ENCODE measurements around the gene MAP3K6. TPM values are rescaled to one million over a fixed set of nuclear protein-coding genes. Genes with fewer than 3 reads are reported as not detected.

MAP3K6 gene
- total RNA-seq, 1 donor from 2014 or later: 17.9 TPM

DNA sequence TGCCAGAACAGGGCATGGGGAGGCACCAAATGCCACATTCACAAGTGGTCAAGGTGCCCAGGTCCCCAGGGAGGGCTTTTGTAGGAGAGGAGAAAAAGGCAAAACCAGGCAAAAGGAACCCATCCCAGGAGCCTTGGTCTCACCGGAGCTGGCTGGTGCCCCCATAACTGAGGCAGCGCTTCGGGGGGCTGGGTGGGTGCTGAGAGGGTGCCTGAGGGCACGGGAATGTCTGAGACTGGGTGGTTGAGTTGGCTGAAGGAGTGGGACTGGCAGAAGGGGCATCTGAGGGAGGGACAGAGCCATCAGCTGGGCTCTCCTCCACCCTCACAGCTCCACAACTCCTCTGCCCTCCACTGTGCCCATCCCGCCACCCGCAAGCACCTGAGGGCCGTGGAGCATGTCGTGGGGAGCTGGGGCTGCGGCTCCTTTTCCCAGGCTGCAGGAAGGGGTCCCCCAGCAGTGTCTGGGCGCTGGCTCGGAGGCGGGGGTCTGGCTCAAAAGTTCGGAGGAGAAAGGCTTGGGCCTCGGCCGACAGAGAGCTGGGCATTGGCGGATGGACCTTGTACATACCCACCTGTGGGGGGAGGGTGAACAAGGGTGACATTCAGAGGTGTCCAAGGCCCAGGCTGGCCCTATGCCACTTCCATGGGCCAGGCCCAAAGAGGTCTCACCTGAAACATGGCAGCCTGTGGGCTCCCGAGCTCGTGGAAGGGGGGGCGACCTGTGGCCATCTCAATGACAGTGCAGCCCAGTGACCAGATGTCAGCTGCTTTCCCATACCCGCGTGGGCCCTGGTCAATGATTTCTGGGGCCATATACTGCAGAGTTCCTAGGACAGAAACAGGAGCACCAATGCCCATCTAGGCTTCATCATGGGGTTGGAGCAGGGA is 8.5 kb downstream of the MAP3K6 start:
- DNase-seq (ENCODE audit: extremely low read depth, low read depth, low spot score): no peak

DNA sequence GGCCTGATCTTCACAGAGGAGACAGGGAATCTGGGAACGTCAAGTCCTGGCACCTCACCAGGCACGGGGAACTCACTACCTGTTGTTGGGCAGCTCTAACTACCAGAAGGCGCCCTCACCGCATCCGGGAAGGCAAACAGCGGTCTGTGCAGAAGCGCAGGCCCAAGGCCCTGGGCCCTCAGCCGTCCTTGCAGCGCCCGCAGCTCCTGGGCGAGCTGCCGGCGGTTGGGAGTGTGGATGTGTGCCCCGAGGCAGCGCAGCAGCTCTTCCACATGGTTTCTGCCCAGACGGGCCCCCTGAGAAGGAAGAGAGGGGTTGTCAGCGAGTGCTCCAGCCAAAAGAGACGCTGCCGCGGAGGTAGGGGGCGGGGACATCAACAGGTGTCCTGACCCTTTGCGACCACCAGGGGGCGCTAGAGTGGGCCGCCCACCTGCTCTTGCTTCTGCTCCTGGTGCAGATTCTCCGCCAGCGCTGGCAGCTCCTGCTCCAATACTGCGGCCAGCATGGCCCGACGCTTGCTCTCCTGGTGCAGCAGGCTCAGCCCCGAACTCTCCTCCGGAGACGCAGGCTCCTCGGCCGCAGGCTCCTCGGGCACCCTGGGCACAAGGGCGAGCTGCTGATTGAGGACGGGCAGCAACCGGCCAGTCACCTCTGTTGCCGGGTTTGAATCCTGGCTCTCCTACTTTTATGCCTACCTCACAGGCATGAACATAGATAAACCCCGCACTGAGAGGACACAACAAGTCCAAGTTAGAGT is 9.3 kb downstream of the MAP3K6 start:
- DNase-seq (ENCODE audit: extremely low read depth, low read depth, low spot score): no peak

DNA sequence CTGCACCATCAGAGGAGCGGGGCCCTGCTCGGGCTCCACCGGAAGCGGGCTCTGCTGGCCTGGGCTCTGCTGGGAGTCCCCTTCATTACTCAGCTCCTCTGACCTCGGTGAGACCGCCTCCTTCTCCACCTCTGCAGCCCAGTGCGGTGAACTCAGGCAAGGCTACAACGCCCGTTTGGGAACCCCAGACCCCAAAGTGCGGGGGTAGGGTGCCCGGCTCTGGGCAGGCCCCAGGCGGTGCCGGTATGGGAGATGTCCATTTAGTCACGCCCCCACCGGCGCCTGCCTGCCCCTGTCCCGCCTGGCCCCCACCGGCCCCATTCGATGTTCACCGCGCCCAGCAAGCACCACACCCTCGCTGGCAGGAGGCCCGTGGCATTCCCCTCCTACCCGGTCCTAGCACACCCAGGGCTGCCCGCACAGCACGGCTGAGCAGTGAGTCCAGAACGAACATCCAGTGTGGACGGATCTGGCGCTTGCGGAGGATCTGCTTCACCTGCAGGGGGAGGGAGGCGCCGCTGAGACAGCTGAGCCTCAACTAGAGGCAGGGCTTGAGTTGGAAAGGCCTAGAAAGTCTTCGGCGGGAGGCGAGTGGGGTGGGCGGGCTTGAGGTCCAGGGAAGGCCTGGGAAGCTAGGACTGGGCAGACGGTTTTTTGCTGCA is 10.0 kb downstream of the MAP3K6 start:
- no peak for DNase-seq (ENCODE audit: extremely low read depth, low read depth, low spot score)

DNA sequence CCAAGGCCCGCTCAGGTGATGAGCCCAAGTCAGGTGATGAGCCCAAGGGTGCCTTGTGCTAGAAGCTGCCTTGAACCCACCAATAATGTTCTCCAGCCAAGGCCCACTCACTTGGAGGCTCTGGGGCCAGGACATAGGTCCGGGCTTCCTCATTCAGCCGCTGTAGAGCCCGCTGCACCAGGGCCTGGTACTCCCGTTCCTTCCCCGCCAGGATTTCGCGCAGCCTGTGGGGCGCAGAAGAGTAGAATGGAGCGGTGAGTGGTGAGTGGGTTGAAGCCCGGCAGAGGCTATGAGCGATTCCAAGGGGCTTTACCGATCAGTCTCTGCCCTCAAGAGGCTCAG is 10.5 kb downstream of the MAP3K6 start:
- DNase-seq (ENCODE audit: extremely low read depth, low read depth, low spot score): no peak

DNA sequence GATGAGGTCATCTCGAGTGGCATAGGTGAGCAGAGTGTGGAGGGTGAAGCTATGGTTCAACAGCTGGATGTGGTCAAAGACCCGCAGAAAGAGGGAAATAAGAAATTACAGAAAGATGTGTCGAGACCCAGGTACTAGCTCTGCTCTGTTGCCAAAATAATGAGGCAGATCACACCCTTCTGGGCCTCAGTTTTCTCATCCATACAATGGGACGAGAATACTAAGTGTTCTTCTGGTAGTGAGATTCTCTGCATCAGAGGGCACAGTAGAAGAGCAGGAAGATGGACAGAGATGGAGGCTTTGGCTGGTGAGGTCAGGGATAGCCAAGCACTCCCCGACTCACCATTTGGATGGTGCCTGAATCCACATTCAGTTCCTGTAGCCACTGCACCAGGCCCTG is 11.1 kb downstream of the MAP3K6 start:
- DNase-seq (ENCODE audit: extremely low read depth, low read depth, low spot score): no peak

DNA sequence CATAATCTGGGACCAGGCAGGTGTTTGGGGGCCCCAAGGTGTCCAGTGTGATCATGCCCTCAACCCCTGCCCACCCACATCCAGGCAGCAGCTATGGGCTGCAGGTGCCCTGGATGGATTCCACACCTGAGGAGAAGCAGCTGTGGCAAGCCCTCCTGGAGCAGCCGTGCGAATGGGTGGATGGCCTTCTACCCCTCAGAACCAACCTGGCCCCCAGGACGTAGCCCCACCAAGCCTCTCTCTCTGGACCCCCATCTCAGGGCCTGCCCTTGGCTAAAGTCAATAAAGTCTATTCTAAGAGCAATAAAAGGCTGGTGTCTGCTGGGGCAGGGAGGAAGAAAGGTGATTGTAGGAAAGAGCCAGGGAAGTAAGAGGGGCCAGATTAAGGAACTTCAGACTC is 13.1 kb downstream of the MAP3K6 start:
- no peak for DNase-seq (ENCODE audit: extremely low read depth, low read depth, low spot score)

DNA sequence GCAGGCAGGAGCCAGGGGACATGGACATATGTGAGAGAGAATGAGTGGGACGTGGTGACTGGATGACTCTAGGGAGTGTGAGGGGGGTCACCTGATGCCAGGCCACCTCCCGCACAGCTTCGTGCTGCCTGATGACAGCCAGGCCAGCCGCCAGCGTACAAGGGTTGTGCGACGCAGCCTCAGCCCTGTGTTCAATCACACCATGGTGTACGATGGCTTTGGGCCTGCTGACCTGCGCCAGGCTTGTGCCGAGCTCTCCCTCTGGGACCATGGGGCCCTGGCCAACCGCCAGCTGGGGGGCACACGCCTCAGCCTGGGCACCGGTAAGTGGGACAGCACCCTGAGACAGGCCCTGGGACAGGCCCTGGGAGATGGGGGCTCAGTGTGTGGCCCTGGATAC is 13.6 kb downstream of the MAP3K6 start:
- no peak for DNase-seq (ENCODE audit: extremely low read depth, low read depth, low spot score)

DNA sequence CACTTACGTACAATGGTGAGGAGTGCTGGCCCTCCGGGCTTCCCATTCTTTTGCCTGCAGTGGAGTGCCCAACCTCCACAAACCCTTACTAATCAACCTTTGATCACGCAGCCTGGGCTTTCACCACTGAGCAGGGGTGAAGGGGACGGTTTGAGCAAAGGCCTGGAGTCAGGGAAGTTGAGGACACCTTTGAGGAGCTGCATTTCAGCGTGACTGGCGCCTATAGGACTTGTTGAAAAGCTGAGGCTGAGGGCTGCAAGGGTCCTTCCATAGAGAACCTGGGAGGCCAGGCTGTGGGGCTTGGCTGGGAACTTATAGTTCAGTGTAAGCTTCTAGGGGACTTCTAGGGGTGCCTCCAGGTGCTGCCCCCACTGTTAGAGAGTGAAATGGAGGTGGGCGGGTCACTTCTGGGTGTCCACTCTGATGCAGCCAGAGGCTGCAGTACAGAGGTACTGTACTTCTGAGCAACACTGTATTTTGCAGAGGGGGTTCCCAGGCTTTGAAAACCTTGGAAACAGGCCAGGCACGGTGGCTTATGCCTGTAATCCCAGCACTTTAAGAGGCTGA is 15.1 kb downstream of the MAP3K6 start:
- no peak for DNase-seq (ENCODE audit: extremely low read depth, low read depth, low spot score)

DNA sequence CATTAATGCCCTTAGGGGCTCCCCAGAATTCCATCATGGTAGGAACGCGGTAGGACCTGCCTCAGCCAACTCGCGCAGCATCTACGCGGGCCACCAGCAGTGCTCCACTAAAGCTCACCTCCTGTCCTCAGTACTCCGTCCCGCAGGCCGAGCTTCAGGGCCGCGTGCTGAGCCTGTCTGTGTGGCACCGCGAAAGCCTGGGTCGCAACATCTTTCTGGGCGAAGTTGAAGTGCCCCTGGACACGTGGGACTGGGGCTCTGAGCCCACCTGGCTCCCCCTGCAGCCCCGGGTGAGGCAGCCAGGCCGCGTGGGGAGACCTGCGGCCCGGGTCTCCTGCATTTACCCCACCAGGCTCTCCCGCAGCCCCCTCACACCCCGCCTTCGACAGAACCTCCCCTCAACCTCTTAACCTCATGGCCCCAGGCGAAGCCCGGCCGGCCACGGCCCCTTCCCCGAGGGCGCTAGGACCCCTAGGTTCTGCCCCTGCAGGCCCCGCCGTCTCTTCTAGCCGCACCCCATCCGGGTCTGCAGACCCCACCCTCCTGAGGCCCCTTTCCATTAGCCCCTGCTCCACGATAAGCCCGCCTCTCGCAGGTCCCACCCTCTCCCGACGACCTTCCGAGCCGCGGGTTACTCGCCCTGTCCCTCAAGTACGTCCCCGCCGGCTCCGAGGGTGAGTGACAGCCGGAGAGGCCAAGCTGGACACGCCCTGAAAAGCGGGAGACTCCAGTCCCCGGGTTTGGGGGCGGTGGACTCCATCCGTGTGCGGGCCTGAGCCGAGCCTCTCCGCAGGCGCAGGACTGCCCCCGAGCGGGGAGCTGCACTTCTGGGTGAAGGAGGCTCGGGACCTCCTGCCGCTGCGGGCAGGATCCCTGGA is 15.9 kb downstream of the MAP3K6 start:
- no peak for DNase-seq (ENCODE audit: extremely low read depth, low read depth, low spot score)

DNA sequence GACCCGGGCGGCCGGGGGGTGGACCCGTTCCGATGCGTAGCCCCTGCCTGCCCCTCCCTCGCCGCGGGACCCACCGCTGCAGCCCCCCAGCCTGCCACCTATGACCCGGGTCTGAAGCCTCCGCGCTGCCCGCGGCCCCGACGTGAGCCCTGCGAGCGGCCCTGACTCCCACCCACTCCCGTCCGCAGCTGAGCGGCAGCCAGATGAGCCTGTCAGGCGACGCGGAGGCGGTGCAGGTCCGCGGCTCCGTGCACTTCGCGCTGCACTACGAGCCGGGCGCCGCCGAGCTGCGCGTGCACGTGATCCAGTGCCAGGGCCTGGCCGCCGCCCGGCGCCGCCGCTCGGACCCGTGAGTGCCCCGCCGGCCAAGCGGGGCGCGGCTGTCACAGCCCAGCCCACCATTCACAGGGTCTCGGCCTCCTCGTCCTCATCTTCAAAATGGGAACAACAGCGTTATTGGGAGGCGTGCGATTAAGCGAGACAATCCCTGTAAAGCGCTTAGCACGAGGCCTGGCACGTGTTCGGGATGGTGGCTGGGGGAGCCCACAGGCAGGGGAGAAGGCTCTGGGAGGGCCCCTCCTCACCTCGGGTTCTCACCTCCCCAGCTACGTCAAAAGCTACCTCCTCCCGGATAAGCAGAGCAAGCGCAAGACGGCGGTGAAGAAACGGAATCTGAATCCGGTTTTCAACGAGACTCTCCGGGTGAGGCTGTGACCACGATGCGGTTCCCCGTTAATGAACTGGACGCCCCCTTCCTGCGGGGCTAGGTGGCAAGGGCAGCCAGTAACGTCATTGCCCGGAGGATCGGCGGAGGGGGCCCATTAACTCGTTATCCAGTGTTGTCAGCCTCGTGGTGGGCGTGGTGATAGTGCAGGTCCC is 16.7 kb downstream of the MAP3K6 start:
- no peak for DNase-seq (ENCODE audit: extremely low read depth, low read depth, low spot score)

DNA sequence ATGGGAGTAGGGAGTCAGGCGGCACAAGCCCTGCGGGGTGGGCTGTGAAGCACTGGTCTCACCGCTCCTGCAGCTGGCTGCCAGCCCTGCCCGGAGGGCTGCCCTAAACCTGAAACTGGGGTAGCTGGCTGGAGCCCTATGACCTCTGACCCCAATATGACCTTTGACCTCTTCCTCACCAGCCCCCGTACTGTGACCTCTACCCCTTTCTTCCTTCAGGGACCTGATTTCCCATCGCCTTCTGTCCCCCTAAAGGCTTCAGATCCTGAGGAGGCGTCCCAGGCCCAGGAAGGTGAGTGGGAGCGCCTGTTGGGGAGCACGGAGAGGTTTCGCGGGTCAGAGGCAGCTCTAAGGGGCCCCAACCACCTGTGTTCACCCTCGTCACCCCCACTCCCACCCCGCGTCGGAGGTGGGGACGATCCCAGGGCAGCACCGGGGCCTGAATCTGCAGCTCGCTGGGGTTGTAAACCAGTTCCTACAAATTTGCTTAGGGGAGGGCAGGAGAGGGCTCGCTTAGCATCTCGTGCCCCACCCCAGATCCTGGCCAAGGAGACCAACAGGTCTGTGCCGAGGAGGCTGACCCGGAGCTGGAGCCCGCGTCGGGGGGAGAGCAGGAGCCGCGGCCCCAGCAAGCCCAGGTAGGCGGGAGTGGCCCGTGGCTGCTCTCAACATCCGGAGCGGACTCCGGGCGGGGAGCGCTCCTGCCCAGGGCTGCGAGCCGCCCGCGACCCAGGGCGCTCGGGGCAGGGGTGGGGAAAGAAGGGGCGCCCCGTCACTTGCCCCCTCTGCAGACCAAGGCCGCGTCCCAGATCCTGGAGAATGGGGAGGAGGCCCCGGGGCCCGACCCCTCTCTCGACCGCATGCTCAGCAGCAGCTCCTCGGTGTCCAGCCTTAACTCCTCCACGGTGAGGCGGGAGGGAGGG is 17.6 kb downstream of the MAP3K6 start:
- no peak for DNase-seq (ENCODE audit: extremely low read depth, low read depth, low spot score)

DNA sequence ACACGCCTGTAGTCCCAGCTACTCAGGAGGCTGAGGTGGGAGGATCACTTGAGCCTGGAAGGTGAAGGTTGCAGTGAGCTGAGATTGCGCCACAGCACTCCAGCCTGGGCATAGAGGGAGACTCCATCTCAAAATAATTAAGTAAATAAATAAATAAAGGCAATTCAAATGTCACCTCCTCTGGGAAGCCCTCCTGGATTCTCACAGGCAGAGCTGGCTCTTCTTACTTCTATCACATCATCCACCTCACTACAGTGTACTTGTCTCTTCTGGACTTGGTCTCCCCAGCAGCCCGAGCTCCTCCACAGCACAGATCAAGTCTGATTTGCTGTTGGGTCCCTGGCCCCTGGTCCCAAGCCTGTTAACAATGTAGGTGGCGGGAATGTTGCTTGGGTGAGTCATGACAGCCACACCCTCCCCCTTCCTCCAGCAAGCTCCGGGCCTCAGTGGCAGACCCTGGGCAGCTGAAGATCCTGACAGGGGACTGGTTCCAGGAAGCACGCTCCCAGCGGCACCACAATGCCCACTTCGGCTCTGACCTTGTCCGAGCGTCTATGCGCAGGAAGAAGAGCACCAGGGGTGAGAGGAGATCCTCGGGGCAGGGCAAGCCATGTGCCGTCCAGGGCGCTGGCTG is 19.7 kb downstream of the MAP3K6 start:
- DNase-seq (ENCODE audit: extremely low read depth, low read depth, low spot score): no peak

DNA sequence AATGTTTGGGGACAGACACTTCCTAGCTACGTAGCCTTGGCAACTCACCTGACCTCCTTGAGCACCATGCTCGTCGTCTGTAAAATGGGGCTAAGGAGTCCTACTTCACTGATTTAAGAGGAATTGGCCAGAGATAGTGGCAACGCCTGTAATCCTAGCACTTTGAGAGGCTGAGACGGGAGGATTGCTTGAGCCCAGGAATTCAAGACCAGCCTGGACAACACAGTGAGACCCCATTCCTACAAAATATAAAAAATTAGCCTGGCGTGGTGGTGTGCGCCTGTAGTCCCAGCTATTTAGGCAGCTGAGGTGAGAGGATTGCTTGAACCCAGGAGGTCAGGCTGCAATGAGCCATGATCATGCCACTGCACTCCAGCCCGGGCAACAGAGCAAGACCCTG is 20.4 kb downstream of the MAP3K6 start:
- DNase-seq (ENCODE audit: extremely low read depth, low read depth, low spot score): no peak

DNA sequence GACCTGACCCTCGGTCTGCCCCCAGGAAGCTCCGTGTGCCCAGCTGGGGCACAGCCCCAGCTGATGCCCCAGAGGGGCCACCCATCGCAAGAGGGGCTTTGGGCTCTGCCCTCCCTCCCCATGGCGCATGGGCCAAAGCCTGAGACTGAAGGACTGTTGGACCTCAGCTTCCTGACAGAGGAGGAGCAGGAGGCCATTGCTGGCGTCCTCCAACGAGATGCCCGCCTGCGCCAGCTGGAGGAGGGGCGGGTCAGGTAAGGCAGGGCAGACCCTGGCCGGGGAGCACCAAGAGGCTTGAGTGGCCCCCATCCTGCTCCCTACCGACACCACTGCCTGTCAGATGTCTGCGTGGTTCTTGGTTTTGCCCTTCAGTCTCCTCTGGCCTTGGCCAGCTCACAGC is 21.5 kb downstream of the MAP3K6 start:
- DNase-seq (ENCODE audit: extremely low read depth, low read depth, low spot score): no peak

DNA sequence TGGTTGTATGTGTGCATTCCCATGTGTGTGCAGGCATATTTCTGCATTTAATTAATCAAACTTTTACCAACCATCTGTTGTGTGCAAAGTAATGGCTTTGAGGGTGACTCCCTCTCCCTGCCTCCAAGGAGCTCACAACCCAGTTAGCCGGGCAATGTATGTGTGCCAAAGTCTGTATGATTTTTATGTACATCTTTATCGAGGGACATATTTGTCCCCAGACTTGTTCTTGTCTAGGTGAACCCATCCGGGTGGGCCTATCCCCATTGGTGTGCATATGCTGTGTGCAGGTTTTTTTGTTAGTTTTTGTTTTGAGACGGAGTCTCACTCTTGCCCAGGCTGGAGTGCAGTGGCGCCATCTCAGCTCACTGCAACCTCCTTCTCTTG is 23.1 kb downstream of the MAP3K6 start:
- DNase-seq (ENCODE audit: extremely low read depth, low read depth, low spot score): no peak

DNA sequence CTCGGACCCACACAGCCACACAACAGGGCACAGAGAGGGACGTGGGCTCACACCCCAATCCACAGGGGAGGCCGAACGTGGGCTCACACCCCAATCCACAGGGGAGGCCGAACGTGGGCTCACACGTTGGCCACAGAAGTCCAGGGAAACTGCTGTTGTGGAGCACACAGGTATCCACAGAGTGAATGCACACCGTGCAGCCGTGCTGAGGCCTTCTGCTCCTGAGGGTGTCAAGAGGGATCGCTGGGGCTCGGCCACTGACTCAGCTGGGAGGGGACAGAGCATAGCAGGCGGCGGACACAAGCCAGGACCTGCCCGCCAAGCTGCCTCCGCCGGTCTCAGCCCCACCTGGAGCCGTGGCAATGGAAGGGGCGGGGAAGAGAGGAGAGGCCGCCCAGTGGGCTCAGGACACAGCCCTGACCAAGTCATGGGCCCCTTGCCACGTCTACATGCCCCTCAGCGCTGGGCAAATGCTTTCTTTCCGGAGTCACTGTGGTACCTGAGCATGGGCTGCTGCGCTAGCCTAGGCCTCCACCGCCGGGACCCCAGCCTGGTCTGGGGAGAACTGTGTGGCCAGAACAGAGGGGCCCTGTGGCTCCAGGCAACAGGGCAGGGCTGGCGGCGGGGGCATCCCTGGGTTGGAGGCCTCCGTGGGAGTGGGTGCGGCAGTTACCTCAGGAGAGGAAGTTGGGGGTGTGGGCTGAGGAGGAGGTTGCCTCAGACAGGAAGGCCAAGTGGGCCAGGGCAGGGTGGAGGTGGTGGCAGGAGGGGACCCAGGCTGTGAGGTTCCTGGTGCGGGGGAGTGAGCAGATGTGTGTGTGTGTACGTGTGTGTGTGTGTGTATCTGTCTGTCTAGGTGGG is 23.8 kb downstream of the MAP3K6 start:
- DNase-seq (ENCODE audit: extremely low read depth, low read depth, low spot score): no peak

DNA sequence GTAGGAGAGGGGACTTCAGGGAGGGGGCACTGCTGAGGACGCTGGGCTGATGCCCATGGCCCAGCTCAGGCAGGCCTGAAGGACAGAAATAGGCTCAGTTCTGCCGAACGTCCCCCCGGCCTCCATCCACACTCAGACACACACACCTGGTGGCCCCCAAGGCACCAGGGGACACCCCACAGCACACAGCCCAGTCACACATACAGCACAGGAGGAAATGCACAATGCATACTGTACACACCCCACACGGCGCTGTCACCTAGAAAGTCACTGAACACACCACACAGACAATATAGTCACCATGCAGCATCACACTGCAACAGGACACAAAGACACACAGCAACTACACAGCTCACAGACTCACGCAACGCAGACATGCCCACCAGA is 24.4 kb downstream of the MAP3K6 start:
- no peak for DNase-seq (ENCODE audit: extremely low read depth, low read depth, low spot score)
